ENCODE results near the gene SLC25A47.
"Not testable (repeated sequence)": the region's sequence is repeated elsewhere in the genome, so short reads cannot be mapped to it uniquely, and the experiment has no call there.

Gene SLC25A47

GRCh38 chr14:100323121-100323941, at the start of gene SLC25A47:
TSS of gene SLC25A47 (plus strand) at chr14:100323339. CDS start at chr14:100323415, 76 bp downstream.
- no peak for DNase-seq

GRCh38 chr14:100274250-100274649, 48.9 kb upstream of the SLC25A47 start:
- no peak for DNase-seq

- DNase-seq = no peak
Observed at GRCh38 chr14:100275214-100275613, 47.9 kb upstream of the SLC25A47 start.

GRCh38 chr14:100278702-100279101, 44.4 kb upstream of the SLC25A47 start:
- DNase-seq = no peak

- no peak for DNase-seq
Observed at GRCh38 chr14:100279133-100279532, 44.0 kb upstream of the SLC25A47 start.

- no peak for DNase-seq
Observed at GRCh38 chr14:100279563-100279962, 43.6 kb upstream of the SLC25A47 start.

GRCh38 chr14:100281286-100282082, 41.7 kb upstream of the SLC25A47 start:
- DNase-seq = no peak

- DNase-seq = no peak
Observed at GRCh38 chr14:100282083-100282350, 41.1 kb upstream of the SLC25A47 start.

- no peak for DNase-seq
Observed at GRCh38 chr14:100282766-100283419, 40.2 kb upstream of the SLC25A47 start.

GRCh38 chr14:100283436-100283835, 39.7 kb upstream of the SLC25A47 start:
- DNase-seq = not testable (repeated sequence)

GRCh38 chr14:100283984-100284881, 38.9 kb upstream of the SLC25A47 start:
- DNase-seq = no peak

- peak; percentile 84 for DNase-seq
Observed at GRCh38 chr14:100285021-100285912, 37.9 kb upstream of the SLC25A47 start.

- DNase-seq = no peak
Observed at GRCh38 chr14:100285913-100286400, 37.2 kb upstream of the SLC25A47 start.

GRCh38 chr14:100286484-100287191, 36.5 kb upstream of the SLC25A47 start:
- DNase-seq = no peak

GRCh38 chr14:100287202-100287997, 35.7 kb upstream of the SLC25A47 start:
- no peak for DNase-seq

- not testable (repeated sequence) for DNase-seq
Observed at GRCh38 chr14:100287998-100288295, 35.2 kb upstream of the SLC25A47 start.

- DNase-seq = no peak
Observed at GRCh38 chr14:100288382-100289185, 34.6 kb upstream of the SLC25A47 start.

- DNase-seq = no peak
Observed at GRCh38 chr14:100289916-100290606, 33.1 kb upstream of the SLC25A47 start.
